Measurements from ENCODE around the gene ALCAM.

GRCh38 chr3:105332961-105333360 lies 33.7 kb upstream of the ALCAM start:
- TF ChIP-seq EZH2phosphoT487 (IDR thresholded peaks at IDR 0.05; ENCODE audit: low read length) (no peak), CTCF (IDR thresholded peaks at IDR 0.05; ENCODE audit: low read length) (no peak)
